ENCODE results near the gene ZNF57.
"Not testable (repeated sequence)": the region's sequence is repeated elsewhere in the genome, so short reads cannot be mapped to it uniquely, and the experiment has no call there.

ZNF57 gene

DNA sequence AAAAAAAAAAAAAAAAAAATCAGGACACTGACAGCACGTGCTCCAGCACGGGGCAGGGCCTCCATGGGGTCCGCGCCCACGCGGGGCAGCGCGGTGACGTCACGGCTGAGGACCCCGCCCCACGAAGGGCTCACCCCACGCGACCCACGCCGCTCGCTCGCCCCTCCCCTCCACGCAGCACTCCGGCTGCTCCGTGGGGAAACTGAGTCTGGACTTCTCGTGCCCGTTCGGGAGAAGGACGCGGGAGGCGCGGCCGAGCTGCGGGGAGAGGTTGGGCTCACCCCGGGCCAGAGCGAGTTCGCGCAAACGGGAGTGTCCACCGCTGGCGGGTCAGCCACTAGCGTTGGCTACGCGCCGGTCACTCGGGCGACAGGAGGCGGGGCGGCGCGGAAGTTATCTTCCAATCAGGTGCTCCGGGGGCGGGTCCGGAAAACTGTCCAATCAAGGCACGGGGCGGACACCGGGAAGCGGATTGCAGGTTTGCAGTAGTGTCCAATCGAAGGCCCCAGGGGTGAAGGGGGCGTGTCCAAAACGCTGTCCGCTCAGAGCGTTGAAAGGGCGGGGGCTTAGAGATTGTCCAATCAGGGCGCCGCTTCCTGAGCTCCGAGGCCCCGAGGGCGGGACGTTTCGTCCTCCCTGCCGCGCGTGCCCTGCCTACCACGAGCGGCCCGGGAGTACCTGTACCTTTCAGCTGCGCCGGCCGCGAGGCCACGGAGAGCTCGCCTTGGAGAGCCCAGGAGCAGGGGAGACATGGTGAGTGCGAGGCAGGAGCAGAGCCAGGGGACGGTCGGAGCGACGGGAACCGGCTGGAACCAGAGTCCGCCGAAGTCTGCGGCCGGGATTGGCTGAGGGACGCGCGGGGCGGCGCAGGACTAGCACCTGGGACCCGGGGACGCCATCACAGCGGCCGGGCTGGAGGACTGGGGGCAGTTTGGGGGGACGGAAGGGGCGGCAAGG lies at the start of gene ZNF57:
Gene ZNF57, plus strand, starts transcription at position 633 of the 957 bp plus-strand sequence. Its CDS starts 118 bp downstream, at position 751.
- DNase-seq (ENCODE audit: low read depth in 3 of 3, low spot score in 1 of 3) = peak; percentile 91 to 95 (median 93)

DNA sequence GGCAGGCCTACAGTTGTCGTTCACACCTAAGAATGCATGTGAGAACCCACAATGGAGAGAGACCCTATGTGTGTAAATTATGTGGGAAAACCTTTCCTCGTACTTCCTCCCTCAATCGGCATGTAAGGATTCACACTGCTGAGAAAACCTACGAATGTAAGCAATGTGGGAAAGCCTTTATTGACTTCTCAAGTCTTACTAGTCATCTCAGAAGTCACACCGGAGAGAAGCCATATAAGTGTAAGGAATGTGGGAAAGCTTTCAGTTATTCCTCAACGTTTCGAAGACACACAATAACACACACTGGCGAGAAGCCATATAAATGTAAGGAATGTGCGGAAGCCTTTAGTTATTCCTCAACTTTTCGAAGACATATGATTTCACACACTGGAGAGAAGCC lies 48.1 kb upstream of the ZNF57 start:
- DNase-seq (ENCODE audit: low read depth in 3 of 3, low spot score in 1 of 3) = no peak

DNA sequence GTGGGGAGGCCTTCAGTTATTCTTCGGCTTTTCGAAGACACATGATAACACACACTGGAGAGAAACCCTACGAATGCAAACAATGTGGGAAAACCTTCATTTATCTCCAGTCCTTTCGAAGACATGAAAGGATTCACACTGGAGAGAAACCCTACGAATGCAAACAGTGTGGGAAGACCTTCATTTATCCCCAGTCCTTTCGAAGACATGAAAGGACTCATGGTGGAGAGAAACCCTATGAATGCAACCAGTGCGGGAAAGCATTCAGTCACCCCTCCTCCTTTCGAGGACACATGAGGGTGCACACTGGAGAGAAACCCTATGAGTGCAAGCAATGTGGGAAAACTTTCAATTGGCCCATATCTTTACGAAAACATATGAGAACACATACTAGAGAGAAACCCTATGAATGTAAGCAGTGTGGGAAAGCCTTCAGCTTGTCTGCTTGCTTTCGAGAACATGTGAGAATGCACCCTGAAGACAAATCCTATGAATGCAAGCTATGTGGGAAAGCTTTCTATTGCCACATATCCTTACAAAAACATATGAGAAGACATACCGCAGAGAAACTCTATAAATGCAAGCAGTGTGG lies 47.6 kb upstream of the ZNF57 start:
- no peak for DNase-seq (ENCODE audit: low read depth in 3 of 3, low spot score in 1 of 3)

GRCh38 chr19:2854849-2855248 lies 45.9 kb upstream of the ZNF57 start:
- DNase-seq (ENCODE audit: low read depth in 3 of 3, low spot score in 1 of 3) = no peak

GRCh38 chr19:2856457-2857050 lies 44.2 kb upstream of the ZNF57 start:
- no peak for DNase-seq (ENCODE audit: low read depth in 3 of 3, low spot score in 1 of 3)

- DNase-seq (ENCODE audit: low read depth in 3 of 3, low spot score in 1 of 3) = no peak
These were observed 41.9 kb upstream of the ZNF57 start for GRCh38 chr19:2858864-2859263.

DNA sequence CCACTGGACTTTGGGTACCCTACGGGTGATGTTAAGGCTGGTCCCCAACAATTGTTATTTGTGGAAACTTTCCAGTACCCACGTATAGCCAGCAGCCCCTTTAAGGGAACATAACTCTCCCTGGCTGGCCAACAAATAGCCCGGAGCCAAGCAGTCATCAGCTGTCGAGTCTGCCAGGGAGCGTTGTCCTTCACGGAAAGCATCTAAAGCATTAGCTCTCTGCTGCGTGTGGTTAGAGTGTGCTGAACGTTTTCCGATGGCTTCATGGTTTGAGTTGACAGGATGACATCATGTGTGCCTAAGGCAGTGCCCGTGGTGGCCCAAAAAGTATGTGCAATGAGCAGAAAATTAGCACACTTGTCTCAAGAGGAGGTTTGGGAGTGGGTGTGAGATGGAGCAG lies 36.9 kb upstream of the ZNF57 start:
- no peak for DNase-seq (ENCODE audit: low read depth in 3 of 3, low spot score in 1 of 3)

DNA sequence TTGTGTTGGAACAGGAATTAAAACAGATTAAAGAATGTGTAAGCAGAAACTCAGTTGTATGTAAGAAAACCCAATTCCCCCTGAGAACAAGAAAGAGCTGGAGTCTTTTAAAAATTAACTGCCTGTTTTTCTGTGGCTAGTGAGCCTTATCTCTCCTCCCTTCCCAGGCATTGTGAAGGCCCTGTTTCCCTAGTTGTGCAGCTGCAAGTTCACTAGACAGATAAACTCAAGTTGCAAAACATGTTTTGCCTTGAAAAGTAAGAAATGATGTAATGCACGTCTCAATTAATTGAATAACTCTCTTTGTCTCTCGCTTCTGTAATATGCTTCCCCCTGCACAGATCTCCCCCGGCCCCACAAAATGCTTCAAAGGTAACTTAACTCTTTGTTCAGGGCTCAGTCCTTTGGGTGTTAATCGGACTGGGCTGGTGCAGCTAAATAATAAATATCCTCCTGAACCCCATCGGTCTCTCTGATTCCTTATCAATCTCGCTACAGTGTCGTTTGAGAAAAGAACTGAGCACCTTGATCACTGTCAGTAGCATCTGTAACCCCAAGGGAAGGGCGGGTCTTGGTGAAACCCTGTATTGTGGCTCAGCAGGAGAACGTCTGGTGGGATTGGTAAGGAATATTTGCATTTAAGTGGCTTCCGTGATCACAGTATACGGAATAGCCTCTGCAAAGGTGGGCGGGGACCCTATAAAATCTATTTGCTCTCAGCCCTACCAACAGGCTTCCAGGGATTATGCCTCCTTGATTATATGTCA lies 35.2 kb upstream of the ZNF57 start:
- no peak for DNase-seq (ENCODE audit: low read depth in 3 of 3, low spot score in 1 of 3)

DNA sequence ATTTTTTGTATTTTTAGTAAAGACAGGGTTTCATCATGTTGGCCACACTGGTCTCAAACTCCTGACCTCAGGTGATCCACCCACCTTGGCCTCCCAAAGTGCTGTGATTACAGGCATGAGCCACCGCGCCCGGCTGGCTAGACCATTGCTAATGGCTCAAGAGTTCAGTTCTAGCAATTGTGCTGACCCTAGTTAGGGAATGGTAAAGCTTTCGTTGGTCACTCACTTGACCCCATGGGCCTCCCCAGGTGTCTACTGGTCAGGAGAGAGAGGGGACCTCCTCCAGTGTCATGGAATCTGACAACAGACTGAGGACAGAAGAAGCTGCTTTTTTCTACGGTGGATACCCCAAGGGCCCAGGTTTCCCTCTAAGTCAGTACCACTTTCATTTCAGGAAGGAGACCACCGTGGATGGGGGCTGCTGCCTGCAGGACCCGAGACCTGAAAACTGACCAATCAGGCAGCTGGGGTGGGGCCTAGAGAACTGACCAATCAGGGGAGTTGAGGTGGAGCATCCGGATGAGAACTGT lies 34.2 kb upstream of the ZNF57 start:
- DNase-seq (ENCODE audit: low read depth in 3 of 3, low spot score in 1 of 3) = no peak

GRCh38 chr19:2867025-2867991 lies 33.4 kb upstream of the ZNF57 start, which contains the start of gene ZNF556:
ZNF556 (plus strand) TSS chr19:2867335; CDS start chr19:2867422, 87 bp downstream.
- DNase-seq (ENCODE audit: low read depth in 3 of 3, low spot score in 1 of 3) = no peak

DNA sequence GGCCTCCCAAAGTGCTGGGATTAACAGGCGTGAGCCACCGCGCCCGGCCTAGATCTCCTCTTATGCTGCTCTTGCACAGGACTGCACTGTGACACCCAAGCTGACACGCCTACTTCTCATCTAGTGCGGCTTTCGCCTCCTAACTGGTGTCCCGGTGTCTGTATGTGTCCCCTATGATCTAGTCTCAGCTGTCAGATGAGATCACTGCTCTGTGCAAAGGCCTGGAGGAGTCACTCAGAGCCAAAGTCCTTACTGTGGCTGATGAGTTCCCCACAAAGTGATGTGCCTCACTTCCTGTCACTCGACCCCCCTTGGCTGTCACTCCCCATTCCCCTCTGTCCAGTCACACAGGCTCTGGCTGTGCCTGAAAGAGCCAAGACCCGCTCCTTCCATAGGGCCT lies 31.1 kb upstream of the ZNF57 start:
- DNase-seq (ENCODE audit: low read depth in 3 of 3, low spot score in 1 of 3) = no peak

DNA sequence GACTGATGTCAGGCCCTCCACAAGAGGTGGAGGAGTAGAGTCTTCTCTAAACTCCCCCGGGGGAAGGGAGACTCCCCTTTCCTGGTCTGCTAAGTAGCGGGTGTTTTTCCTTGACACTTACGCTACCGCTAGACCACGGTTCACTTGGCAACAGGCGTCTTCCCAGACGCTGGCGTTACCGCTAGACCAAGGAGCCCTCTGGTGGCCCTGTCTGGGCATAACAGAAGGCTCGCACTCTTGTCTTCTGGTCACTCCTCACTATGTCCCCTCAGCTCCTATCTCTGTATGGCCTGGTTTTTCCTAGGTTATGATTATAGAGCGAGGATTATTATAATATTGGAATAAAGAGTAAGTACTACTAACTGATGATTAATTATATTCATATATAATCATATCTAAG lies 28.6 kb upstream of the ZNF57 start:
- DNase-seq (ENCODE audit: low read depth in 3 of 3, low spot score in 1 of 3) = not testable (repeated sequence)

DNA sequence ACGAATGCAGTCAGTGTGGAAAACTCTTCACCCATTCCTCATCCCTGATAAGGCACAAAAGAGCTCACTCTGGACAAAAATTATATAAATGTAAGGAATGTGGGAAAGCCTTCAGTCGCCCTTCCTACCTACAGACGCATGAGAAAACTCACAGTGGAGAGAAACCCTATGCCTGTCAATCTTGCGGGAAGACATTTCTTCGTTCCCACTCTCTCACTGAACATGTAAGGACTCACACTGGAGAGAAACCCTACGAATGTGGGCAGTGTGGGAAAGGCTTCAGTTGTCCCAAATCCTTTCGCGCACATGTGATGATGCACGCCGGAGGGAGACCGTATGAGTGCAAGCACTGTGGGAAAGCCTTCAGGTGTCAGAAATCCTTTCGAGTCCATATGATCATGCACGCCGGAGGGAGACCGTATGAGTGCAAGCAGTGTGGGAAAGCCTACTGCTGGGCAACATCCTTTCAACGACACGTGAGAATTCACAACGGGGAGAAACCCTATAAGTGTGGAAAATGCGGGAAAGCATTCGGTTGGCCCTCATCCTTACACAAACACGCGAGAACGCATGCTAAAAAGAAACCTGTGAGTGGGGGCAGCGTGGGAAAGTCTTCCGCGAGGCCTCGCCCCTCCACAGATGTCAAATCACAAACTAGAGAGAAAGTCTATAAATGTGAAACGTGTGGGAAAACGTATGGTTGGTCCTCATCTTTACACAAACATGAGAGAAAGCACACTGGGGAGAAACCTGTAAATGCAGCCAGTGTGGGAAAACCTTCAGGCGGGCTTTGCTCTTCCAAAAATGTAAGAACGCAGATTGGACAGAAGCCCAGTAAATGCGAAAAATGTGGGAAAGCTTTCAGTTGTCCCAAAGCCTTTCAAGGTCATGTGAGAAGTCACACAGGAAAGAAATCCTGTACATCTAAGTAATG lies 23.1 kb upstream of the ZNF57 start:
- no peak for DNase-seq (ENCODE audit: low read depth in 3 of 3, low spot score in 1 of 3)

DNA sequence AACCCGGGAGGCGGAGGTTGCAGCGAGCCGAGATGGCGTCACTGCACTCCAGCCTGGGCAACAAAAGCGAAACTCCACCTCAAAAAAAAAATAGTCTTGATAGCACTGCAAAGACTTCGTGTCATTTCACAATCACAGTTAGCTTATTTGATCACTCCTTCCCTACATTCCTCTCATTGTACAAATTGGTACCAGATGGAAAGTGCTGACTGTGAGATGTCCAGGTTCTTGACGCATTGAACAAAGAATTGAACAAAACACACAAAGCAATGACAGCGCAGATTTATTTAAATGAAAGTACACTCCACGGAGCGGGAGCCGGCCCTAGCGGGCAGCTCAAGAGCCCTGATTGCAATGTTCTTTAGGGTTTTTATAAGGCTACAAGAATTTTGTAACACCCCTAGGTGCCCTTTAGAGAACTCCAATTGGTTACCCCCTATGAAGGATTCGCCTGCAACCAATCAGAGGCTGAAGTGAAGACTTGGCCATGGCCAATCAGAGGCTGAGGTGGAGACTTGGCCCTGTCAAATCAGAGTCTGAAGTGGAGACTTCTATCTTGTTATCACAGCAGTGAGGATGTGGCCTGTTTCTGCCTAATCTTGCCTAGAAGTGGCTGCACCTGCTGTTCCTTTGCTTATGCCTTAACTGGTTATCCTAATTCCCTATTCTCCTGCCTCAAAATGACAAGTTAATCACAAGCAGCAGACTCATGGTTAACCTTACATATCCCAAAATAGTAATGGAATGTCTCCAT lies 16.9 kb upstream of the ZNF57 start:
- DNase-seq (ENCODE audit: low read depth in 3 of 3, low spot score in 1 of 3) = no peak

DNA sequence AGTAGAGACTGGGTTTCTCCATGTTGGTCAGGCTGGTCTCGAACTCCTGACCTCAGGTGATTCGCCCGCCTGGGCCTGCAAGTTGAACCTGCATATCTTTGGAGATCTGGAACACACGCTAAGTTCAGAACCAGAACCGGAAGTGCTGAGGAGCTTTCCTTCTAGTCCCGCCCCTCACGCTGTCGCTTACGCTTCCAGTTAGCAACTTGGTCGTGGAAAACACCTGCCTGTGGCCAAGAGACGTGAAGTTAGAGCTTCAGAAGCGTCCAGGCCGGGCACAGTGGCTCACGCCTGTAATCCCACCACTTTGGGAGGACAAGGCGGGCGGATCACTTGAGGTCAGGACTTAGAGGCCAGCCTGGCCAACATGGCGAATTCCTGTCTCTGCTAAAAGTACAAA lies 15.0 kb upstream of the ZNF57 start:
- DNase-seq (ENCODE audit: low read depth in 3 of 3, low spot score in 1 of 3) = no peak

GRCh38 chr19:2887391-2887914 lies 13.3 kb upstream of the ZNF57 start:
- DNase-seq (ENCODE audit: low read depth in 3 of 3, low spot score in 1 of 3) = no peak

DNA sequence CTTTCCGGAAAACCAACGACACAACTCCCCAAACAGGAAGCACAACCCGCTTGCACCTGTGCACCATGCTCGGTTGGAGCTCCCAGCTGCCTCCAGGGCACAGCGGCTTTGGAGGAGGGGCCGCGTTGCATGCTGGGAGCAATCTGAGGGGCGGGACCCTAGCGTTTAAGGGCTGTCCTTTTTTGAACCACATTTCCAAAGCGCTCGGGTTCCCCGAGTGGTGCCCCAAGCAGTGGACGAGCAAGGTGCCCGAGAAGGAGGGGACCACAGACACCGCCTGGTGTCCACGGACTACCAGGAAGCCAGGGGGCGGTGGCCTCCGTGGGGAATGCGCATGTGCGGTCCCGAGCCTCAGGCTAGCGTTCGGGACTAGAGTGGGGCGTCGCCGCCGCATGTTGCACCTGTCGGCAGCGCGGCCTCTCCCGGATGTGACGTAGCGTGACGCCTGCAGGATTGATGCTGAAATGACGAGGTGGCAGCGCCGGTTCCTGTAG lies 11.9 kb upstream of the ZNF57 start:
- DNase-seq (ENCODE audit: low read depth in 3 of 3, low spot score in 1 of 3) = peak in 1 of 3 donors; percentile 30

- not testable (repeated sequence) for DNase-seq (ENCODE audit: low read depth in 3 of 3, low spot score in 1 of 3)
These were observed 10.2 kb upstream of the ZNF57 start for GRCh38 chr19:2890531-2890930.

All from stimulated activated CD4-positive, alpha-beta T cell treated with anti-CD3 and anti-CD28 coated beads, TNF-alpha, amount 100 ng/mL, for 1 hour (primary cell).